Neural progenitor cell (in vitro differentiated cells): Measurements from ENCODE around the gene FUNDC2.

Experiments used
- EZH2 ChIP-seq: fragments of 200-600 bp; sonication (generic); IDR thresholded peaks from 2 replicates; pipeline ENCODE4 v1.6.1; 2017; ENCODE audit warnings: antibody characterized with exemption, mild to moderate bottlenecking, moderate library complexity
- EZH2phosphoT487 ChIP-seq: fragments of 200-600 bp; sonication (generic); IDR thresholded peaks from 2 replicates; pipeline ENCODE4 v1.6.1; 2017; ENCODE audit warnings: antibody characterized with exemption
- TF ChIP-seq, protein P1 (sequence below): fragments of 200-600 bp; sonication (generic); IDR thresholded peaks from 2 replicates; pipeline ENCODE4 v1.5.1; 2017; ENCODE audit warnings: antibody characterized with exemption, mild to moderate bottlenecking

DNA sequence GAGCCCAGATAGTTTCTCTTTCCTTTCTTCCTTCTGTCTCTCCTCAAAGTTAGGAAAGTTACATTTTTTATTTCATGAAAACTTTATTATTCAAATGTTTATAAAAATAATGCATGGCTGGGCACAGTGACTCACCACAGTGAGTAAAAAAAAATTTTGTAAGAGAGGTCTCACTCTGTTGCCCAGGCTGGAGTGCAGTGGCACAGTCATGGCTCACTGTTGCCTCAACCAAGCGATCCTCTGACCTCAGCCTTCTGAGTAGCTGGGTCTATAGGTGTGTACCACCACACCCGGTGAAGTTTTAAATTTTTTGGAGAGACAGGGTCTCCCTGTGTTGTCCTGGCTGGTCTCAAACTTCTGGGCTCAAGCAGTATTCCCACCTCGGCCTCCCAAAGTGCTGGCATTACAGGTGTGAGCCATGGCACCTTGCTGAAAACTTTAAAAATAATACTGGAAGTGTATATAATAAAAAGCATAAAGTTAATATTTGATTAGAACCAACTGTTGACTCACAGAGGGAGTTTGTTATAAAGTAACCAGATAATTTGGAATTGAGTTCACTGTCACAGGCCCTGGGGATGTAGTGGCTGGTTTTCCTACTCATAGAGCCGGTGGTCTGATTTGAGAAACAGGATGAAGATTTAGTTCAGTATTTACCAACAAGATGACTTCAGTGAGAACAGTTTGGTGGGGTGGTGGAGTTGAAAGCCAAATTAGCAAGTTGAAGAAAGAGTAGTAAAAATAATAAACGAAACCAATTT lies 26.3 kb downstream of the FUNDC2 start:
- TF ChIP-seq, protein P1, sequence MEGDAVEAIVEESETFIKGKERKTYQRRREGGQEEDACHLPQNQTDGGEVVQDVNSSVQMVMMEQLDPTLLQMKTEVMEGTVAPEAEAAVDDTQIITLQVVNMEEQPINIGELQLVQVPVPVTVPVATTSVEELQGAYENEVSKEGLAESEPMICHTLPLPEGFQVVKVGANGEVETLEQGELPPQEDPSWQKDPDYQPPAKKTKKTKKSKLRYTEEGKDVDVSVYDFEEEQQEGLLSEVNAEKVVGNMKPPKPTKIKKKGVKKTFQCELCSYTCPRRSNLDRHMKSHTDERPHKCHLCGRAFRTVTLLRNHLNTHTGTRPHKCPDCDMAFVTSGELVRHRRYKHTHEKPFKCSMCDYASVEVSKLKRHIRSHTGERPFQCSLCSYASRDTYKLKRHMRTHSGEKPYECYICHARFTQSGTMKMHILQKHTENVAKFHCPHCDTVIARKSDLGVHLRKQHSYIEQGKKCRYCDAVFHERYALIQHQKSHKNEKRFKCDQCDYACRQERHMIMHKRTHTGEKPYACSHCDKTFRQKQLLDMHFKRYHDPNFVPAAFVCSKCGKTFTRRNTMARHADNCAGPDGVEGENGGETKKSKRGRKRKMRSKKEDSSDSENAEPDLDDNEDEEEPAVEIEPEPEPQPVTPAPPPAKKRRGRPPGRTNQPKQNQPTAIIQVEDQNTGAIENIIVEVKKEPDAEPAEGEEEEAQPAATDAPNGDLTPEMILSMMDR = no peak
- TF ChIP-seq EZH2 (no peak), EZH2phosphoT487 (no peak)
